Panc1 (cell line): ENCODE data around the gene MLN.

Experiments
- POLR2AphosphoS5 ChIP-seq: IDR thresholded peaks from 2 replicates; pipeline ENCODE4 v1.6.1; 2012; ENCODE audit warnings: mild to moderate bottlenecking, low read depth, low read length, moderate library complexity
- TCF7L2 ChIP-seq: IDR thresholded peaks from 2 replicates; pipeline ENCODE4 v1.6.1; 2011; ENCODE audit warnings: mild to moderate bottlenecking, low read depth, low read length, inconsistent platforms
- TF ChIP-seq, protein P1 (sequence below): fragments of 450-650 bp; IDR thresholded peaks from 2 replicates; pipeline ENCODE4 v1.5.1; 2017; ENCODE audit warnings: mild to moderate bottlenecking
- TF ChIP-seq, protein P2 (sequence below), 2 experiments: IDR thresholded peaks; 2 replicates each; pipeline ENCODE4 v1.6.1; 2011 to 2012; ENCODE audit warnings: low read depth in 2 of 2, control low read depth in 1 of 2, low read length in 1 of 2, mild to moderate bottlenecking in 1 of 2, moderate library complexity in 1 of 2; ENCODE audit not compliant: insufficient read depth in 1 of 2

DNA sequence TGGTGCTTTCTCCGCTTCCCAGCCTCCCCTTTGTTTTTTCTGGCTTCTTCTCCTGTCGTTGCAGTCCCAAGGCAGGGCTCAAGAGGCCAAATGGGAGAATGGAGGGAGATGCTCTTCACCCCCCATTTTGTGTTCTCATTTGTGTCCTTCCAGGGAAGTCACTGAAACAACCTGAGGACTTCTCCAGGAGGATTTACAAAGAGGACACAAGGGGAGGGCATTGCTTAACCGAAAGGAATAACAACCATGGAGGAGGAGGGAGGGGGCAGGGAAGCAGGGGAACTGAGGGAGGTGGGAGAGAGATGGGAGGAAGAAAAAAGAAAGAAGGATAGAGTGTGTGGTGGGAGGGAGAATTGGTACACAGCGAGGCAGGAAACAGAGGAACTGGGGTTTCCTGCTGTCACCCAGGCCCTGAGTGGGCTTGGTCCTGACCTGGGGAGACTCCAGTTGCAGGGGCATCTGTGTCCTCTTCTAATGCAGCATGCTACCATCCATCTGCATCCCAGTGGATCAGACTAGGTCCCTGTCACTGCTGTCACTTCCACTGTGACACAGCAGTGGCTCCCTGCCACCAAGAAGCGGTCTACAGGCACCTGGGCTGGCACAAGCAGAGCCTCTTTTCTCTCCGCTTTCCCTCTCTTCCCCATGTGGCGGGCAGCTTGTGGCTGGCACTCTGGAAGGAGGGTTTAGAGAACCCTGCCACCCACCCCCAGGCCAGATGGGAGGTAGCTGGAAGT lies 17.1 kb upstream of the MLN start:
- no peak for TF ChIP-seq POLR2AphosphoS5
- TF ChIP-seq, protein P1, sequence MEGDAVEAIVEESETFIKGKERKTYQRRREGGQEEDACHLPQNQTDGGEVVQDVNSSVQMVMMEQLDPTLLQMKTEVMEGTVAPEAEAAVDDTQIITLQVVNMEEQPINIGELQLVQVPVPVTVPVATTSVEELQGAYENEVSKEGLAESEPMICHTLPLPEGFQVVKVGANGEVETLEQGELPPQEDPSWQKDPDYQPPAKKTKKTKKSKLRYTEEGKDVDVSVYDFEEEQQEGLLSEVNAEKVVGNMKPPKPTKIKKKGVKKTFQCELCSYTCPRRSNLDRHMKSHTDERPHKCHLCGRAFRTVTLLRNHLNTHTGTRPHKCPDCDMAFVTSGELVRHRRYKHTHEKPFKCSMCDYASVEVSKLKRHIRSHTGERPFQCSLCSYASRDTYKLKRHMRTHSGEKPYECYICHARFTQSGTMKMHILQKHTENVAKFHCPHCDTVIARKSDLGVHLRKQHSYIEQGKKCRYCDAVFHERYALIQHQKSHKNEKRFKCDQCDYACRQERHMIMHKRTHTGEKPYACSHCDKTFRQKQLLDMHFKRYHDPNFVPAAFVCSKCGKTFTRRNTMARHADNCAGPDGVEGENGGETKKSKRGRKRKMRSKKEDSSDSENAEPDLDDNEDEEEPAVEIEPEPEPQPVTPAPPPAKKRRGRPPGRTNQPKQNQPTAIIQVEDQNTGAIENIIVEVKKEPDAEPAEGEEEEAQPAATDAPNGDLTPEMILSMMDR = no peak
- TF ChIP-seq, protein P2, sequence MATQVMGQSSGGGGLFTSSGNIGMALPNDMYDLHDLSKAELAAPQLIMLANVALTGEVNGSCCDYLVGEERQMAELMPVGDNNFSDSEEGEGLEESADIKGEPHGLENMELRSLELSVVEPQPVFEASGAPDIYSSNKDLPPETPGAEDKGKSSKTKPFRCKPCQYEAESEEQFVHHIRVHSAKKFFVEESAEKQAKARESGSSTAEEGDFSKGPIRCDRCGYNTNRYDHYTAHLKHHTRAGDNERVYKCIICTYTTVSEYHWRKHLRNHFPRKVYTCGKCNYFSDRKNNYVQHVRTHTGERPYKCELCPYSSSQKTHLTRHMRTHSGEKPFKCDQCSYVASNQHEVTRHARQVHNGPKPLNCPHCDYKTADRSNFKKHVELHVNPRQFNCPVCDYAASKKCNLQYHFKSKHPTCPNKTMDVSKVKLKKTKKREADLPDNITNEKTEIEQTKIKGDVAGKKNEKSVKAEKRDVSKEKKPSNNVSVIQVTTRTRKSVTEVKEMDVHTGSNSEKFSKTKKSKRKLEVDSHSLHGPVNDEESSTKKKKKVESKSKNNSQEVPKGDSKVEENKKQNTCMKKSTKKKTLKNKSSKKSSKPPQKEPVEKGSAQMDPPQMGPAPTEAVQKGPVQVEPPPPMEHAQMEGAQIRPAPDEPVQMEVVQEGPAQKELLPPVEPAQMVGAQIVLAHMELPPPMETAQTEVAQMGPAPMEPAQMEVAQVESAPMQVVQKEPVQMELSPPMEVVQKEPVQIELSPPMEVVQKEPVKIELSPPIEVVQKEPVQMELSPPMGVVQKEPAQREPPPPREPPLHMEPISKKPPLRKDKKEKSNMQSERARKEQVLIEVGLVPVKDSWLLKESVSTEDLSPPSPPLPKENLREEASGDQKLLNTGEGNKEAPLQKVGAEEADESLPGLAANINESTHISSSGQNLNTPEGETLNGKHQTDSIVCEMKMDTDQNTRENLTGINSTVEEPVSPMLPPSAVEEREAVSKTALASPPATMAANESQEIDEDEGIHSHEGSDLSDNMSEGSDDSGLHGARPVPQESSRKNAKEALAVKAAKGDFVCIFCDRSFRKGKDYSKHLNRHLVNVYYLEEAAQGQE (IDR thresholded peaks at IDR 0.05; ENCODE audit: insufficient read depth in 1 of 2, low read depth in 2 of 2, low read length in 1 of 2) = no peak
- TF ChIP-seq TCF7L2 = no peak
